Panc1 (cell line): Measurements from ENCODE around the gene FAM107B.
"Not testable (repeated sequence)": the region's sequence is repeated elsewhere in the genome, so short reads cannot be mapped to it uniquely, and the experiment has no call there.

Experiments
- CTCF ChIP-seq: fragments of 450-650 bp; IDR thresholded peaks from 2 replicates; pipeline ENCODE4 v1.5.1; 2017; ENCODE audit warnings: mild to moderate bottlenecking
- POLR2AphosphoS5 ChIP-seq: IDR thresholded peaks from 2 replicates; pipeline ENCODE4 v1.6.1; 2012; ENCODE audit warnings: mild to moderate bottlenecking, low read depth, low read length, moderate library complexity
- TCF7L2 ChIP-seq: IDR thresholded peaks from 2 replicates; pipeline ENCODE4 v1.6.1; 2011; ENCODE audit warnings: mild to moderate bottlenecking, low read depth, low read length, inconsistent platforms

GRCh38 chr10:14816717-14817116, 42.0 kb upstream of the FAM107B start:
- not testable (repeated sequence) for TF ChIP-seq CTCF, POLR2AphosphoS5, TCF7L2
